Right renal cortex interstitium (tissue), 3 donors: ENCODE results near the gene CTSH. TPM values are rescaled to one million over a fixed set of nuclear protein-coding genes. Genes with fewer than 3 reads are reported as not detected.
"Not testable (repeated sequence)": the region's sequence is repeated elsewhere in the genome, so short reads cannot be mapped to it uniquely, and the experiment has no call there.

Experiments used
- DNase-seq, 3 donors: peaks; one replicate each; pipeline ENCODE4 v3.0.0-alpha.2; 2013; ENCODE audit warnings: low read depth in 3 of 3, low spot score in 2 of 3
- polyA plus RNA-seq, 3 donors: library from polyadenylated mRNA; unstranded; fragments of 120-200 nt; gene quantifications; one replicate each; pipeline ENCODE4 v1.2.1, GENCODE V29; 2013; ENCODE audit not compliant: insufficient read length in 3 of 3

CTSH gene
- polyA plus RNA-seq, 3 donors: 175 to 197 (median 194) TPM

GRCh38 chr15:78923480-78924360 lies 21.1 kb downstream of the CTSH start:
- DNase-seq: no peak

- DNase-seq: no peak
Measured at GRCh38 chr15:78923015-78923414, 21.8 kb downstream of the CTSH start.

GRCh38 chr15:78922527-78922926 lies 22.3 kb downstream of the CTSH start:
- DNase-seq: no peak

- DNase-seq: no peak
Measured at GRCh38 chr15:78921940-78922339, 22.9 kb downstream of the CTSH start.

GRCh38 chr15:78921517-78921916 lies 23.3 kb downstream of the CTSH start:
- no peak for DNase-seq

GRCh38 chr15:78917888-78918287 lies 27.0 kb downstream of the CTSH start:
- DNase-seq: no peak

GRCh38 chr15:78916088-78916487 lies 28.8 kb downstream of the CTSH start:
- DNase-seq: no peak

- no peak for DNase-seq
Measured at GRCh38 chr15:78915341-78916087, 29.3 kb downstream of the CTSH start.

GRCh38 chr15:78914027-78914764 lies 30.6 kb downstream of the CTSH start:
- no peak for DNase-seq

GRCh38 chr15:78913012-78913411 lies 31.8 kb downstream of the CTSH start:
- no peak for DNase-seq

- DNase-seq: no peak
Measured at GRCh38 chr15:78912316-78912715, 32.5 kb downstream of the CTSH start.

GRCh38 chr15:78910271-78910670 lies 34.6 kb downstream of the CTSH start:
- no peak for DNase-seq

GRCh38 chr15:78909791-78910228 lies 35.0 kb downstream of the CTSH start:
- no peak for DNase-seq

- no peak for DNase-seq
Measured at GRCh38 chr15:78909160-78909695, 35.6 kb downstream of the CTSH start.

GRCh38 chr15:78907577-78907976 lies 37.3 kb downstream of the CTSH start:
- DNase-seq: no peak

GRCh38 chr15:78906316-78906620 lies 38.6 kb downstream of the CTSH start:
- no peak for DNase-seq

- no peak for DNase-seq
Measured at GRCh38 chr15:78904599-78905358, 40.1 kb downstream of the CTSH start.

GRCh38 chr15:78902281-78903032 lies 42.4 kb downstream of the CTSH start:
- DNase-seq: not testable (repeated sequence)

- not testable (repeated sequence) for DNase-seq
Measured at GRCh38 chr15:78900819-78901533, 43.9 kb downstream of the CTSH start.
